HFFc6 (cell line): ENCODE results near the gene SP140L. TPM values are rescaled to one million over a fixed set of nuclear protein-coding genes. Genes with fewer than 3 reads are reported as not detected.
"Not testable (repeated sequence)": the region's sequence is repeated elsewhere in the genome, so short reads cannot be mapped to it uniquely, and the experiment has no call there.

Experiments
- DNase-seq: peaks from one replicate; pipeline ENCODE4 v3.0.0-alpha.2; 2018
- H3K27ac Mint-ChIP-seq: 2 replicates; pipeline ENCODE4 v1.8.0; 2020; ENCODE audit warnings: mild to moderate bottlenecking, mixed read lengths
- H3K27me3 Mint-ChIP-seq: 2 replicates; pipeline ENCODE4 v1.8.0; 2021; ENCODE audit warnings: mild to moderate bottlenecking, moderate library complexity, mixed read lengths; ENCODE audit not compliant: insufficient read depth
- H3K36me3 Mint-ChIP-seq: 2 replicates; pipeline ENCODE4 v1.8.0; 2021; ENCODE audit warnings: low read depth, mixed read lengths
- H3K4me1 Mint-ChIP-seq: 2 replicates; pipeline ENCODE4 v1.8.0; 2020; ENCODE audit warnings: low read depth, mixed read lengths
- H3K4me3 Mint-ChIP-seq: 2 replicates; pipeline ENCODE4 v1.8.0; 2020; ENCODE audit warnings: mild to moderate bottlenecking, moderate library complexity, mixed read lengths
- H3K9me3 Mint-ChIP-seq: 2 replicates; pipeline ENCODE4 v1.8.0; 2020; ENCODE audit warnings: mild to moderate bottlenecking, mixed read lengths
- long read RNA-seq: library from polyadenylated mRNA; unstranded; transcript quantifications from one replicate; pipeline ENCODE4 v2.0.0, GENCODE V29; 2019
- total RNA-seq, 6 experiments: library from RNA; stranded (reverse); fragmentation: NEBNext Ultra II Directional; extraction: Animal tissue kit (Norgen Biotek cat#: 25700); gene quantifications; 2 replicates in 1 of 6; 3 replicates in 5 of 6; pipeline ENCODE4 v1.2.3, GENCODE V29; 2021
- TF ChIP-seq, protein P1 (sequence below): fragments of 200-600 bp; sonication (generic); IDR thresholded peaks from 2 replicates; pipeline ENCODE4 v1.5.0; 2021; ENCODE audit warnings: antibody characterized with exemption, mild to moderate bottlenecking

SP140L gene
- total RNA-seq, result 10 to 100 TPM; 18.4 to 23.9 (median 19.6) TPM
- long read RNA-seq, transcript SP140L-203 (19 exons, 2,665 nt), result major isoform, 7 of 20 reads
- long read RNA-seq, partial matches to known transcripts, result 7 of 20 reads
- long read RNA-seq, other reads (novel, unspliced or antisense), result 3 of 20 reads

DNA sequence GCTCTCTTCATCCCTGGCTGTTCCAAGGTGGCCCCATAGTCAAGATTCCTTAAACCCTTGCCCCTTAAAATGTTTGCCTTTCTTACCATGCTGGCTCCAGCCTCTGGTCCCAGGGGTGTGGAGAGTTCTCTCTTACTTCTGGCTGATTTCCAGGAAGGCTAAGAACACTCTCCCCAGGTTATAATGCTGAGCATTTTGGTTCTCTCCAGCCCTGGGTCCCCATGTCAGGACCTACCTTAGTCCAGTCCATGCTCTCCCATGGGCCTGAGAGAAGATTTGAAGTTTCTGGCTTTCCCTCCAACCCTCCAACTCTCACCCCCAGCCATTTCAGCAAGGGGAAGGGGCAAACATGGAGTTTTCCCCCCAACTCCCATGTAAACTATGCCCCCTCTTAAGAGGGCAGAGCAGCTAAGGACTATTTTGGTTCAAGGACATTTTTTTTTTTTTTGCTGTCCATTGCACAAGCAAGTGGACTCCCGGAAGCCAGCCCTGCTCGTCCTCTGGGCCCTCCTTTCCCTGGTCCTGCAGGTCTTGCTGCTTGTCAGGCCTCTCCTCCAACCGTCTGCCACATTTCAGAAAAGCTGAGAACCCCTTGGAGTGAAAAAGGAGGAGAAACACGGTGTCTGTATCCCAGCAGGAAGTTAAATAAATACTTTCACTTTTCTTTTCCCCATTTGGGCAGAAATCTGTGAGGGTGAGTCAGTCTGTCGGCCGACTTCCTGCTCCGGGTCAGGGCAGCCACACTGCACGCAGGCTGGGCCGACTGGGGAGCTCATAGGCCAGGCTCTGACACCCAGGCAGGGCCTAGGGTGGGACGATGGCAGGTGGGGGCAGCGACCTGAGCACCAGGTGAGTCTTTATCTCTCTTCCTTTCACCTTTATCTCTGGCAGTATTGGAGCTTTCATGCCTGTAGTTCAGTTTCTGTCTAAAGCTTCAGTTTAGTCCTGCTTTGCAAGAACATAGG lies at the start of gene SP140L:
TSS of gene SP140L (plus strand) at position 741 of the 965 bp plus-strand sequence. CDS start at position 818, 77 bp downstream.
- peaks cover 8% of the 10 kb centered on the region for H3K27me3 Mint-ChIP-seq
- DNase-seq, result peak; percentile 77
- peaks cover 54% of the 10 kb centered on the region for H3K4me1 Mint-ChIP-seq
- peaks cover 9% of the 10 kb centered on the region for H3K9me3 Mint-ChIP-seq
- peak within 1 kb of the TSS; percentile 93 for H3K4me3 Mint-ChIP-seq
- H3K27ac Mint-ChIP-seq, result peak within 1 kb of the TSS; percentile 97
- TF ChIP-seq, protein P1, sequence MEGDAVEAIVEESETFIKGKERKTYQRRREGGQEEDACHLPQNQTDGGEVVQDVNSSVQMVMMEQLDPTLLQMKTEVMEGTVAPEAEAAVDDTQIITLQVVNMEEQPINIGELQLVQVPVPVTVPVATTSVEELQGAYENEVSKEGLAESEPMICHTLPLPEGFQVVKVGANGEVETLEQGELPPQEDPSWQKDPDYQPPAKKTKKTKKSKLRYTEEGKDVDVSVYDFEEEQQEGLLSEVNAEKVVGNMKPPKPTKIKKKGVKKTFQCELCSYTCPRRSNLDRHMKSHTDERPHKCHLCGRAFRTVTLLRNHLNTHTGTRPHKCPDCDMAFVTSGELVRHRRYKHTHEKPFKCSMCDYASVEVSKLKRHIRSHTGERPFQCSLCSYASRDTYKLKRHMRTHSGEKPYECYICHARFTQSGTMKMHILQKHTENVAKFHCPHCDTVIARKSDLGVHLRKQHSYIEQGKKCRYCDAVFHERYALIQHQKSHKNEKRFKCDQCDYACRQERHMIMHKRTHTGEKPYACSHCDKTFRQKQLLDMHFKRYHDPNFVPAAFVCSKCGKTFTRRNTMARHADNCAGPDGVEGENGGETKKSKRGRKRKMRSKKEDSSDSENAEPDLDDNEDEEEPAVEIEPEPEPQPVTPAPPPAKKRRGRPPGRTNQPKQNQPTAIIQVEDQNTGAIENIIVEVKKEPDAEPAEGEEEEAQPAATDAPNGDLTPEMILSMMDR, result no peak
- H3K36me3 Mint-ChIP-seq, result peaks cover 54% of the 10 kb centered on the region

DNA sequence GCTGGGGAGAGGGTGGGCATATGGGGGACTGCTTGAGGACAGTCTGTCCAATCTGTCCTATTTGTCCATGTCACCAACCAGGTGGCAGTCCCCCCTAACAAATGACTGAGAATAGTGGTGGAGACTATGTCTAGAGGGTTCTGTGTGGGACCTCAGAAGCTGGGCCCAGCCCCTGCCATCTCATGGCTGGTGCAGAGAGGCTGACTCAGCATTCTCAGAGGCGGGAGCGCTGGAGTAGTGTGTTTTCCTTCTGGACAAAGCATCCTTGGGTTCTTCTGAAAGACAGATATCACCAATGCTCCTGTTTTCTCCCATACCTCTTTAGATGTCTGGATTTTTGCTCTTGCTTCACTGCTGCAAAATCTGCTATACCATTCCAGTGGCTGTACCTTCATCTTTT lies 44.1 kb upstream of the SP140L start:
- TF ChIP-seq, protein P1, result no peak
- no peaks in the 10 kb centered on the region for H3K4me1 Mint-ChIP-seq
- peaks cover 6% of the 10 kb centered on the region for H3K27me3 Mint-ChIP-seq
- H3K4me3 Mint-ChIP-seq, result no peak overlapping the region
- peaks cover 5% of the 10 kb centered on the region; the same call in 1 of the 2 replicates for H3K9me3 Mint-ChIP-seq
- H3K36me3 Mint-ChIP-seq, result peaks cover 5% of the 10 kb centered on the region; the same call in 1 of the 2 replicates
- H3K27ac Mint-ChIP-seq, result no peak overlapping the region
- DNase-seq, result no peak

DNA sequence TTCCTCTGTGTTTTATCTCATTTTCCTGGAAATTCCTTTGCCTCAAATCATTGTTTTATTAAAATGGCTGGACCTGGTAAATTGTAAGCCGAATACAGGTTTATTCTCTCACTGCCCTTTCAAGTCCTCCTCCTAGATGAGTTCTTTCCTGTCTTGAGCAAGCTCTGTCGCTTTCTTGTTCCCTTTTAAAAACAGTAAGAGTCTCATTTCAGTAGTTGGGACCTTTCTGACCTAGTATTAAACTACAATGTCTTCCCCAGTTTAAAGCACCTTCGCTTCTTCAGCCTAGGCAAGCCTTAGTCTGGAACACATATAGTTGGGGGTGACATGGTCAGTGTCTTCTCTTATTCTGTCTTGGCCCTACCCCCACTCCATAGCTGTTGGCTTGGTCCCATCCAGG lies 40.9 kb upstream of the SP140L start:
- Mint-ChIP-seq H3K36me3 (no peaks in the 10 kb centered on the region), H3K27me3 (peaks cover 6% of the 10 kb centered on the region), H3K4me3 (no peak overlapping the region), H3K4me1 (no peaks in the 10 kb centered on the region), H3K27ac (no peak overlapping the region), H3K9me3 (no peaks in the 10 kb centered on the region)
- DNase-seq, result no peak
- TF ChIP-seq, protein P1, result no peak

DNA sequence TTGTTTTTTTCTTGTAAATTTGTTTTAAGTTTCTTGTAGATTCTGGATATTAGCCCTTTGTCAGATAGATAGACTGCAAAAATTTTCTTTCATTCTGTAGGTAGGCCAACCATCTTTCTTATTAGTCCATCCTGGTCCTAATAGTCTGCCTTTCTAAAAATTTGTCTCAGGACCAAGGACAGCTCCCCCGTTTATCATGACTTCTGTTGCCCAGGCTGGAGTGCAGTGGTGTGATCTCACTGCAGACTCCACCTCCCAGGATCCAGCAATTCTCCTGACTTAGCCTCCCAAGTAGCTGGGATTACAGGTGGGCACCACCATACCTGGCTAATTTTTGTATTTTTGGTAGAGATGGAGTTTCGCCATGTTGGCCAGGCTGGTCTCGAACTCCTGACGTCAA lies 37.7 kb upstream of the SP140L start:
- not testable (repeated sequence) for H3K27me3 Mint-ChIP-seq, H3K4me1 Mint-ChIP-seq, H3K27ac Mint-ChIP-seq, H3K36me3 Mint-ChIP-seq, H3K9me3 Mint-ChIP-seq, H3K4me3 Mint-ChIP-seq
- peak; percentile 5 for DNase-seq

DNA sequence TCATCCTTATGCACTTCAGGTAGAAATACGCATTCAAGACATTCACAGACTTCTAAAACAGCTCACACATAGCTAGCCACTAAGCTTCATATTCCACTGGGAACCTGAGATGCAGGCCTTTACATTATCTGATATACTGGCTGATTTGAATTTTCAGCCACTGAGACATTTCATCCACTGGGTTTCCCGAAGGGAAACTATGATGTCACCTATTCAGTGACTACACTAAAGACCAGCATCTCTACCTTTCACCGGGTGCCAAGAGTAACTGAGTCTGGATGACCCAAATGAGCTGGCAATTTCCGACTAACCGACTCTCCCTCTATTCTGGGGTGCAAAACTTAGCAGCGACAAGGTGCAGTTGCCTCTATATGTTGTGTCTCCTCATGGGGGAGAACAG lies 31.8 kb upstream of the SP140L start:
- H3K4me3 Mint-ChIP-seq, result no peak overlapping the region
- TF ChIP-seq, protein P1, result no peak

DNA sequence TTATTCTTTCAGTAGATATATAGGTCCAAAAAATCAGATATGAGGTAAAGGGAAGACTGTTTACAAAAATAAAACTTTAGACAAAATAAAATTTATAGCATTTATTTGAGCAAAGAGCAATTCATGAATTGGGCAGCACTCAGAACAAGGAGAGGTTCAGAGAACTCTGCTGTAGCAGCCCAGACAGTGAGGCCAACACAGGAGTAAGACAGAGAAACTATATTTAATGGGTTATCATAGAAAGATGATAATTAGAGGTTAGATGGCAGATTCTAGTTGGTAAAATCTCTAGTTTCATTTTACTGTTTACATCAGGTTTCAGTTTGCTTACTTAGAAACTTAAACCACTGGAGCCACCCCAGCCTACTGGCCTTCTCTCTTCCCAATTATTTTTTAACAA lies 30.1 kb upstream of the SP140L start:
- DNase-seq, result no peak
- no peaks in the 10 kb centered on the region; the same call in 1 of the 2 replicates for H3K9me3 Mint-ChIP-seq

More for the DNA sequence above, 31.8 kb upstream of the SP140L start:
- Mint-ChIP-seq H3K9me3 (no peaks in the 10 kb centered on the region; the same call in 1 of the 2 replicates), H3K27me3 (peaks cover 21% of the 10 kb centered on the region; the same call in 1 of the 2 replicates), H3K27ac (no peak overlapping the region), H3K36me3 (no peaks in the 10 kb centered on the region), H3K4me1 (no peaks in the 10 kb centered on the region)
- no peak for DNase-seq

More for the DNA sequence above, 30.1 kb upstream of the SP140L start:
- Mint-ChIP-seq H3K4me3 (no peak overlapping the region), H3K27me3 (peaks cover 19% of the 10 kb centered on the region; the same call in 1 of the 2 replicates), H3K4me1 (no peaks in the 10 kb centered on the region), H3K36me3 (no peaks in the 10 kb centered on the region), H3K27ac (no peak overlapping the region)
- TF ChIP-seq, protein P1, result no peak
